OCI-LY3 (cell line): Measurements from ENCODE around the gene FANCB.

ENCODE experiments used
- CTCF ChIP-seq: fragments of 200-600, 300-600 bp; sonication (generic); IDR thresholded peaks from 2 replicates; pipeline ENCODE4 v1.5.1; 2014; ENCODE audit warnings: antibody characterized with exemption, low read length, low read depth
- EZH2phosphoT487 ChIP-seq: fragments of 200-600 bp; shearing (Covaris generic); IDR thresholded peaks from 2 replicates; pipeline ENCODE4 v1.6.1; 2018; ENCODE audit warnings: antibody characterized with exemption, mixed run types, low read depth

GRCh38 chrX:14902537-14902936 is 29.7 kb upstream of the FANCB start:
- TF ChIP-seq CTCF, result no peak
- TF ChIP-seq EZH2phosphoT487, result no peak
